Panc1 (cell line): ENCODE measurements around the gene LCN1. TPM values are rescaled to one million over a fixed set of nuclear protein-coding genes. Genes with fewer than 3 reads are reported as not detected.

Experiments
- ATAC-seq: fragments of 200-7000 bp; cut with Tn5 transposase; 2 replicates; pipeline ENCODE4 v1.9.1; 2020; ENCODE audit warnings: mild to moderate bottlenecking, moderate library complexity
- BruUV-seq: library from RNA; stranded (reverse); fragments of 400-500 nt; replicated peaks from 2 replicates; lab custom pipeline; 2021; lab: Mats Ljungman, UMichigan
- CTCF ChIA-PET: fragments of 300-600 bp; sonication (Branson Sonifier 250); formaldehyde crosslinking; loops from one replicate; lab custom pipeline; 2022; ENCODE audit warnings: antibody characterized with exemption; lab: Charles Lee
- POLR2A ChIA-PET: fragments of 300-600 bp; sonication (Branson Sonifier 250); formaldehyde crosslinking; loops from one replicate; lab custom pipeline; 2022; ENCODE audit warnings: antibody characterized with exemption; lab: Charles Lee
- DNase-seq: peaks from one replicate; pipeline ENCODE4 v3.0.0-alpha.2; 2010; ENCODE audit warnings: low read depth, low spot score
- H3K27ac ChIP-seq: 2 replicates; pipeline ENCODE4 v1.5.1; 2011; ENCODE audit warnings: mild to moderate bottlenecking, low read length, inconsistent platforms
- H3K27me3 ChIP-seq: fragments of 200-500 bp; sonication (Bioruptor generic); 2 replicates; pipeline ENCODE4 v1.6.0; 2014; ENCODE audit warnings: low read length, inconsistent platforms; ENCODE audit not compliant: control insufficient read depth, insufficient read depth
- H3K36me3 ChIP-seq: fragments of 200-500 bp; sonication (Bioruptor generic); 2 replicates; pipeline ENCODE4 v1.5.1; 2014; ENCODE audit warnings: inconsistent platforms, mild to moderate bottlenecking, low read length, moderate library complexity; ENCODE audit not compliant: control insufficient read depth, insufficient read depth
- H3K4me1 ChIP-seq: 2 replicates; pipeline ENCODE4 v1.5.1; 2011; ENCODE audit warnings: inconsistent platforms, mild to moderate bottlenecking, low read length, moderate library complexity; ENCODE audit not compliant: control insufficient read depth, insufficient read depth
- H3K4me3 ChIP-seq, 2 experiments: 2 replicates each; pipeline ENCODE4 v1.5.1; 2011 to 2012; ENCODE audit warnings: low read depth in 2 of 2, low read length in 2 of 2, mild to moderate bottlenecking in 2 of 2, inconsistent platforms in 1 of 2, moderate library complexity in 1 of 2
- H3K9me3 ChIP-seq: fragments of 200-500 bp; sonication (Bioruptor generic); 2 replicates; pipeline ENCODE4 v1.5.1; 2014; ENCODE audit warnings: low read depth, mild to moderate bottlenecking, inconsistent platforms, low read length, moderate library complexity; ENCODE audit not compliant: control insufficient read depth, insufficient read depth
- POLR2AphosphoS5 ChIP-seq: IDR thresholded peaks from 2 replicates; pipeline ENCODE4 v1.6.1; 2012; ENCODE audit warnings: mild to moderate bottlenecking, low read depth, low read length, moderate library complexity
- REST ChIP-seq, 2 experiments: IDR thresholded peaks; 2 replicates each; pipeline ENCODE4 v1.6.1; 2011 to 2012; ENCODE audit warnings: low read depth in 2 of 2, control low read depth in 1 of 2, low read length in 1 of 2, mild to moderate bottlenecking in 1 of 2, moderate library complexity in 1 of 2; ENCODE audit not compliant: insufficient read depth in 1 of 2
- SIN3A ChIP-seq: IDR thresholded peaks from 2 replicates; pipeline ENCODE4 v1.6.1; 2012; ENCODE audit warnings: low read depth, mild to moderate bottlenecking, low read length, moderate library complexity, borderline replicate concordance; ENCODE audit not compliant: insufficient read depth
- TCF7L2 ChIP-seq: IDR thresholded peaks from 2 replicates; pipeline ENCODE4 v1.6.1; 2011; ENCODE audit warnings: mild to moderate bottlenecking, low read depth, low read length, inconsistent platforms
- in situ Hi-C: cut with HindIII; loops from 2 replicates; pipeline ENCODE4 v1.10.0; 2016; ENCODE audit warnings: low sequenced_read_pairs, low pct_unique_long_range_greater_than_20kb
- intact Hi-C: fragments of 100-400 bp; cut with micrococcal nuclease; formaldehyde crosslinking; loops from one replicate; pipeline ENCODE4 v1.10.0; 2022; ENCODE audit not compliant: unreplicated experiment
- total RNA-seq: library from RNA; stranded (reverse); gene quantifications from one replicate; pipeline ENCODE4 v1.2.1, GENCODE V29; 2021; ENCODE audit not compliant: unreplicated experiment
- TF ChIP-seq, protein P1 (sequence below): fragments of 450-650 bp; IDR thresholded peaks from 2 replicates; pipeline ENCODE4 v1.5.1; 2017; ENCODE audit warnings: mild to moderate bottlenecking

Gene LCN1
- total RNA-seq, 1 experiment from 2014 or later: not detected

DNA sequence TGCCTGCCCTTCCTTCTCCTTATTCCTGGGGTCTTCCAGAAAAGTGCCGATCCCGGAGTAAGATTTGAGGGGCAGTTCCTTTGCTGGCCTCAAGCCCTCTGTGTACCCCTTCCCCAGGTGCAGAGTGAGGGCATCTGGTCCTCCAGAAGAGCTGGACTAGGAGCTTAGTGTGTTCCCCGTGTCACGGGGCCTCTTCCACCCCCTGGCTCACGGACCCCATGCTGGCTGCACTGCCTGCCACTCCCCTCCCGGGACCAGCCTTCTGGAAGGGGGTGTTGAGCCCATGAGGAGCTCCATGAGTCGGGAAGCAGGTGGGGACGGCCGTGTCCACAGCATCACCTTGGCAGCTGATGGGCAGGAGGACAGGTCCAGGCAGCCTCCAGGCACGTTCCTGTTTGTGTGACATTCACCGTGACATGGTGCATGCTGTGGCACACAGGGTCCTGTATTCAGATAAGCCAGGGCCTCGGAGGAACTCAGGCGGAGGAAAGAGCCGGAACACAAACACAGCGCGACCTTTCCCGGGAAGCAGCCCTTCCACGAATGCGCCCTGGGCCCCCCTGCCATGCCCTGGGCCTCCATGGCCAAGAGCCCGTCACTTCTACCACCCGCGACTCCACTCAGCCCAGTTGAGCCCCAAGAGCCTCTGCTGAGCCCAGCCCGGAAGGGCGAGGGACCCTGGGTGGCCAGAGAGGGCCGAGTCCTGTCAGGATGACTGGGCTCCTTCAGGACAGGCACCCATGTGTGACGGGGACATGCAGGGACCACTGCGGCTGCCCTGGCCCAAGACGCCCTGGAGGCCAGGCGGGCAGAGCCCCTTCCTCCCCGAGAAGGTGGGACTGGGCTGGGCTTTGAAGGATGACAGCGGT is 5.9 kb upstream of the LCN1 start:
- Histone ChIP-seq H3K27ac (no peak overlapping the region), H3K4me1 (no peaks in the 10 kb centered on the region), H3K9me3 (no peaks in the 10 kb centered on the region), H3K27me3 (no peaks in the 10 kb centered on the region), H3K36me3 (no peaks in the 10 kb centered on the region), H3K4me3 (no peak overlapping the region)
- in situ Hi-C loops (no loop called here), intact Hi-C loops (no loop called here)
- ATAC-seq (no peak), DNase-seq (no peak)
- no TSS peak for BruUV-seq
- CTCF ChIA-PET: no interaction called here
- POLR2A ChIA-PET: no interaction called here
- TF ChIP-seq SIN3A (no peak), POLR2AphosphoS5 (no peak), REST (IDR thresholded peaks at IDR 0.05; ENCODE audit: insufficient read depth in 1 of 2, low read depth in 2 of 2, low read length in 1 of 2) (no peak), TCF7L2 (no peak)

DNA sequence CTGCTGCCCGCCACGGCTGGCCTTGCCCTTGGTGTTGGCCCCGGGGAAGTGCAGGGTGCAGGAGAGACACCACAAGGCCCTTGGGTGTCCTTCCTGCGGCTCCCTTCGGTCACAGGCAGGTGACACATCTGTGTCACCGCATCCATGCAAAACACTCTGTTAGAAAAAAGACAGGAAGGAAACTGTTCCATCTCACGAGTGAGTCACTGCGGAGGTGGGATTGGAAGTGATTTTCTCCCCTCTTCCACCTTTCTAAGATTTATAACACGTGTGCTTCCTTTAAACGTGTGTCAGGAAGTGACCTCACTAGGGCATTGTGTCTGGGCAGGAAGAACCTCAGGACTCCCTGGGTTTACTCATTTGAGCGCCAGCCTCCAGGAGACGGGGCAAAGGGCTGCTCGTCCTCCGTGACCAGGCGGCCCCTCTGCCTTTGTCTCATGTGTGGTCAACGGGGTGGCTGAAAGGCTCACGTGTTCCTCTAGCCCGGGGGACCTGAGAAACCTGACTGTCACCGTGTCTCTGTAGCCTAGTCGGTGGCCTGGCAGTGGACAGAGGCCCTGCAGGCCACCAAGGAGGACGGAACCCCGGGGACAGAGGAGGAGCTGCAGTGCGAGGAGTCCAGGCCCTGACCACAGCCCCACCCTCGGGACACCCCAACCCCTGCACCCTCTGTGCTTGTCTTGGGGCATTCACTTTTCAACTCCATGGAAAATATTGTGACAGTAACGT is 4.9 kb upstream of the LCN1 start:
- Histone ChIP-seq H3K9me3 (no peaks in the 10 kb centered on the region), H3K4me3 (no peak overlapping the region), H3K27me3 (no peaks in the 10 kb centered on the region), H3K27ac (no peak overlapping the region), H3K36me3 (no peaks in the 10 kb centered on the region), H3K4me1 (no peaks in the 10 kb centered on the region)
- intact Hi-C loops (no loop called here), in situ Hi-C loops (no loop called here)
- no TSS peak for BruUV-seq
- no peak for TF ChIP-seq TCF7L2
- no peak for TF ChIP-seq REST (IDR thresholded peaks at IDR 0.05; ENCODE audit: insufficient read depth in 1 of 2, low read depth in 2 of 2, low read length in 1 of 2)
- no peak for TF ChIP-seq POLR2AphosphoS5
- no peak for TF ChIP-seq SIN3A
- TF ChIP-seq, protein P1, sequence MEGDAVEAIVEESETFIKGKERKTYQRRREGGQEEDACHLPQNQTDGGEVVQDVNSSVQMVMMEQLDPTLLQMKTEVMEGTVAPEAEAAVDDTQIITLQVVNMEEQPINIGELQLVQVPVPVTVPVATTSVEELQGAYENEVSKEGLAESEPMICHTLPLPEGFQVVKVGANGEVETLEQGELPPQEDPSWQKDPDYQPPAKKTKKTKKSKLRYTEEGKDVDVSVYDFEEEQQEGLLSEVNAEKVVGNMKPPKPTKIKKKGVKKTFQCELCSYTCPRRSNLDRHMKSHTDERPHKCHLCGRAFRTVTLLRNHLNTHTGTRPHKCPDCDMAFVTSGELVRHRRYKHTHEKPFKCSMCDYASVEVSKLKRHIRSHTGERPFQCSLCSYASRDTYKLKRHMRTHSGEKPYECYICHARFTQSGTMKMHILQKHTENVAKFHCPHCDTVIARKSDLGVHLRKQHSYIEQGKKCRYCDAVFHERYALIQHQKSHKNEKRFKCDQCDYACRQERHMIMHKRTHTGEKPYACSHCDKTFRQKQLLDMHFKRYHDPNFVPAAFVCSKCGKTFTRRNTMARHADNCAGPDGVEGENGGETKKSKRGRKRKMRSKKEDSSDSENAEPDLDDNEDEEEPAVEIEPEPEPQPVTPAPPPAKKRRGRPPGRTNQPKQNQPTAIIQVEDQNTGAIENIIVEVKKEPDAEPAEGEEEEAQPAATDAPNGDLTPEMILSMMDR: no peak
- CTCF ChIA-PET: no interaction called here
- ATAC-seq (no peak), DNase-seq (no peak)
- POLR2A ChIA-PET: no interaction called here
